ENCODE data around the gene OR4K13.

OR4K13 gene, protein sequence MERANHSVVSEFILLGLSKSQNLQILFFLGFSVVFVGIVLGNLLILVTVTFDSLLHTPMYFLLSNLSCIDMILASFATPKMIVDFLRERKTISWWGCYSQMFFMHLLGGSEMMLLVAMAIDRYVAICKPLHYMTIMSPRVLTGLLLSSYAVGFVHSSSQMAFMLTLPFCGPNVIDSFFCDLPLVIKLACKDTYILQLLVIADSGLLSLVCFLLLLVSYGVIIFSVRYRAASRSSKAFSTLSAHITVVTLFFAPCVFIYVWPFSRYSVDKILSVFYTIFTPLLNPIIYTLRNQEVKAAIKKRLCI

DNA sequence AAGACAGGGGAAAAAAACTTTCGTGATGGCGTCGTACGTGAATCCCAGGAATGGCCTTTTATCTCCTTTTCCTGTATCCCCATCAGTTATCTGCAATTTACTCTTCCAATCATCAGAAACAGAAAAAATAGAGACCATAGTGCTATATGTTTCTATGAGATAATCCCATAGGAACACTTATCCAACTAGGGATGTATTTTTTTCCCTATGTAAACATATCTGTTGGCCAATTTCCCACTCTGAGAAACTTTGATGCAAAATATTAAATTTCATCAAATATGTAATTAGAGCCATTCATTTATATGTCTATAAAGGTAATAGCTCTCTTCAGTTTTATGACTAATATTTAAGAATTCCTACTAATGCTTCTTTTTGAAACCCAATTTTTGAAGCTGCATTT, at the start of gene OR4K13:
OR4K13 (minus strand) TSS at position 101 of the 400 bp plus-strand sequence. CDS start 1,280 bp downstream, outside the sequence.
- in situ Hi-C loops (cut with MboI; ENCODE audit: low sequenced_read_pairs), result no loop called here

DNA sequence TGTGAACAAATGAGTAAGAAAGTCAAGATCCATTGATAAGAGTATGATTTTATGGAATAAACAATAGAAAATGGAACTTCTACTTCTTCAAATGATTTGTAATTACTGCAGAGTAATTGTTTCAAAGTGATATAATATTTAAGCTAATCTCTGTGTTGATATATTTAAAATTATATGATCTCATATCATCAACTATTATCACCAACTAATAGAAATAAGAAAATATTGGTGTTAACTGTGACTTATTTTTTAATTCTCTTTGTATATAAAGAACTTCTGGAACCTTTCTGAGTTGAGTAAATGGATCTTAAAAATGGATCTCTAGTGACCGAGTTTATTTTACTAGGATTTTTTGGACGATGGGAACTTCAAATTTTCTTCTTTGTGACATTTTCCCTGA, 23.9 kb upstream of the OR4K13 start, which contains the start of gene OR4L1:
OR4L1 (plus strand) TSS at position 301 of the 400 bp plus-strand sequence; CDS start at position 301, 0 bp downstream.
- in situ Hi-C loops (cut with MboI; ENCODE audit: low sequenced_read_pairs), result no loop called here

DNA sequence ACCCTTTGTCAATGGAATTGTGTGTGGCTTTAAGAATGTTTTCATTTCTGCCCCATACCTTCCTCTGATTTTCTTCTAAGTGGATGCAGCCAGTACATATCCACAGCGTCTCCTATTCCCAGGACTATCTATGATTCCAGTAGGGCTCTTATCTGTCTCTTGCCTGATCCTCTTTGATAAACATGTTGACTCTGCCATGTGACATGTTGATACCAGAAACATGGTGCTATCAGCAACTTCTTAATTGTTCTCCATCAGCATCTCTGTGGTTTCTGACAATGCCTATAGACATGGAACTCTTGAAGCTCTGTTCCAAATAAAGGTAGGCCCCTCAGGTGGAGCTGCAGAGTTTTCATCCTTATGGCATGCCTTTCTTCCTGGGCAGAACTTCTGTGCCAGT, 12.4 kb upstream of the OR4K13 start:
- in situ Hi-C loops (cut with MboI; ENCODE audit: low sequenced_read_pairs), result no loop called here

DNA sequence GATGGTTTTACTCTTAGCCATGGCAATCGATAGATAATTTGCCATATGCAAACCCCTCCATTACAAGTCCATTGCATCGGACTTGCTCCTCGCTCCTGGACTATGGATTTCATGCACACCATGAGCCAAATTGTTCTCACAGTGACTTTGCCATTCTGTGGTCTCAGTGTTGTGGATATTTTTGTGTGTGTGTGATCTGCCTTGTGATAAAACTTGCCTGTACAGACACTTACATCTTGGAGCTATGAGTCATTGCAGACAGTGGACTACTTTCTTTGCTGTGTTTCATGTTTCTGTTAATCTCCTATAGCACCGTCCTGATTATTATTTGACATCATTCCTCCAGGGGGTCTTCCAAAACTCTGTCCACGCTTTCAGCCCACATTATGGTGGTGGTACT, 8.4 kb upstream of the OR4K13 start:
- in situ Hi-C loops (cut with MboI; ENCODE audit: low sequenced_read_pairs), result no loop called here

DNA sequence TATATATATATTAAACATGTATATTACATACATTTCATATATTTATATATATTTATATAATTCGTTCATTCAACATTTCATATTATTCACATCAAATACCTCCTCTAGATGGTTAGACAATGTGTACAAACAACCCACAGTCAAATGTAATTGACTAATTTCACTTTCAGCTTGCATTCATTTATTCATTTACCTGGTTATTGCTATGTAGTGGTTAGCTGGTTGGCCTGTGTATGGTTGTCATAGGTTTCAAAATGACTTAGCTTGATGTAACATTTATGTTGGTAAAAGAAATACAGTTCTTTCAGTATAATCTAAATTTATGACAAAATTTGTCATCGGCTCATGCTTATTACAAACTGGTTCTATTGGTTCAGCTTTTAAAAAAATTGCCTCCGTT, 389 bp downstream of the OR4K13 start:
- in situ Hi-C loops (cut with MboI; ENCODE audit: low sequenced_read_pairs), result no loop called here

DNA sequence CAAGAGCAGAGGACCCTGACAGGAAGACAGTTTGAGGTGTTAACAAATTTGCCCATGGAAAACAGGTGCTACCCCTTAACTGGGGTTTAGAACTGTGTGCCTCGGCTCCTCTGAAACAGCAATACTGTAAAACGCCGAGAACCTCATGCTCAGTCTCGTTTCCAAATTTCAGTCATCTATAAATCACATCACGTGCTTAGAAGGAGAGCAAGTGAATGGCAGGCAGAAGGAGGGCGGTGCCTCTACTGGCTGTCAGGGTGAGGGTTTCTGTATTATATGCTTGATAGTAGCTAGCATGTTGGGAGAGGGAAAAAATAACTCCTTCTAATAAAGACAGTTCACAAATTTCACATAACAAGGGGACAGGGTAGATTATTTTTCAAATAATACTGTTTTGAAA, 4.8 kb downstream of the OR4K13 start:
- in situ Hi-C loops (cut with MboI; ENCODE audit: low sequenced_read_pairs), result no loop called here

DNA sequence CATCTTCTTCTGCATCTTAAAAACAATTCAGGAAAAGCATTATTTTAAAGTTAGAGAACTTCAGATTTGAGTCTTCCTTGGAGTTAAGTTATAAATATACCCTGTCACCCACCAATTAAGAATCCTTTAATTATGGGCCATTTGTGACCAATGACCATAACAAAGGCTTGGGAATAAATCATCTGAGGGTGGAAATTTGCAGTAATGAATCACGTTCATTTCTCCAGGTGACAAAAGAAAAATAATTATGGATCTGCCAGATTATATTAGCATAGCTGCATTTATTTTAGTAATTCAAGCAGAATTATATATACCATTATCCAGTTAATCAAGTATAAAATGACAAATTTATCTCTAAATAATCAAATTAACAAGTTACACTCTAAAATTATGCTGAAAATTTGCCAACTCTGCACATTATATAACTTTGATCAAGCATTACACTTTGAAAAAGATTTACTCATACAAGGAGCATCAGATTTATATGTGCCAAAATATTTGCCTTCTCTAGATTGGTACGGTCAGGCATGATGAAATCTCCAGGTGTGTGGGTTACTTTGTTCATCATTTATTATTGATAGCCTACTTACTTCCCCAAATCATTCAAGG, 16.5 kb downstream of the OR4K13 start, which contains the start of gene OR4K14:
OR4K14 (minus strand) TSS at position 51 of the 609 bp plus-strand sequence. CDS start 4,114 bp downstream, outside the sequence.
- in situ Hi-C loops (cut with MboI; ENCODE audit: low sequenced_read_pairs), result no loop called here

DNA sequence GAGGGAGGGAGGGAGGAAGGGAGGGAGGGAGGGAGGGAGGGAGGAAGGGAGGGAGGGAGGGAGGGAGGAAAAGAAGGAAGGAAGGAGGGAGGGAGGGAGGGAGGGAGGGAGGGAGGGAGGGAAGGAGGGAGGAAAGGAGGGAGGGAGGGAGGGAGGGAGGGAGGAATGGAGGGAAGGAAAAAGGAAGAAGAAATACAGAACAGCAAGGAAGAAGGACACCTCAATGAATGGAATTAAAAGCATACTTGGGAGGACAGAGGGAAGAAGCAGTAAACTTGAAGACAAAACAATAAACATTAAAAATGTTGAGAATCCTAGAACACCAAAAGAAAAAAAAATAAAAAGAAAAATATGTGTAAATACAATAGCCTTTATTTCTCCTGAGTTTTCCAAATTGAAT, 27.7 kb downstream of the OR4K13 start:
- in situ Hi-C loops (cut with MboI; ENCODE audit: low sequenced_read_pairs), result no loop called here

DNA sequence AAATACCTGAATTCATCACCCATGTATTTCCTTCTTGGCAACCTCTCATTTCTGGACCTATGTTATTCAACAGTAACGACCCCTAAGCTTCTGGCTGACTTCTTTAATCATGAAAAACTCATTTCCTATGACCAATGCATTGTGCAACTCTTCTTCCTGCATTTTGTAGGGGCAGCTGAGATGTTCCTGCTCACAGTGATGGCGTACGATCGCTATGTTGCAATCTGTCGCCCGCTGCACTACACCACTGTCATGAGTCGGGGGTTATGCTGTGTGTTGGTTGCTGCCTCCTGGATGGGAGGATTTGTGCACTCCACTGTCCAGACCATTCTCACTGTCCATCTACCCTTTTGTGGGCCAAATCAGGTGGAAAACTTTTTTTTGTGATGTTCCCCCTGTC, 33.5 kb downstream of the OR4K13 start:
- in situ Hi-C loops (cut with MboI; ENCODE audit: low sequenced_read_pairs), result no loop called here

DNA sequence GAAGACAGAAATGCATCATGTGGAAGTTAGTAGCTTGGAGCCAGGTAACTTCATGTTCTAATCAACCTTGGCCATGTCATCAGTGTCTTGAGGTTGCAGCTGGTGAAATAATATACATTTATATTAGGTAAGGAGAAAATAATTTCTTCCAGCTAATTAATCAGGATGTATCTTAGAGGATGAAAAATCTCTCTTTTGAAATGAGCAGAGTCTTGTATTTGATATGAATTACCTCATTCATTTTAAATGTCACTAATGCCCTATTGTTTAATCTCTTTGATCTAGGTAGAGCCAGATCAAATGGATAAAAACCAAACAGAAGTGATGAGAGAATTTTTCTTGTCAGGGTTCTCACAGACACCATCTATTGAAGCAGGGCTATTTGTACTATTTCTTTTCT, 34.0 kb downstream of the OR4K13 start, which contains the start of gene OR4Q2:
OR4Q2 (plus strand) TSS at position 301 of the 400 bp plus-strand sequence.
- in situ Hi-C loops (cut with MboI; ENCODE audit: low sequenced_read_pairs), result no loop called here

DNA sequence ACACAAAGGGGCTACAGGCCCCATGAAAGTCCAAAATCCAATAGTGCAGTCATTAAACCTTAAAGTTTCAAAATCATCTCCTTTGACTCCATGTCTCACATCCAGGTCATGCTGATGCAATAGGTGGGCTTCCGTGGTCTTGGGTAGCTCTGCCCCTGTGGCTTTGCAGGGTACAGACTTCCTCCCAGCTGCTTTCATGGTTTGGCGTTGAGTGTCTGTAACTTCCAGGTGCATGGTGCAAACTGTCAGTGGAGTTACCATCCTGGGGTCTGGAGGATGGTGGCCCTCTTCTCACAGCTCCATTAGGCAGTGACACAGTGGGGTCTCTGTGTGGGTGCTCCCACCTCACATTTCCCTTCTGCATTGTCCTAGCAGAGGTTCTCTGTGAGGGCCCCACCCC, 42.4 kb downstream of the OR4K13 start:
- in situ Hi-C loops (cut with MboI; ENCODE audit: low sequenced_read_pairs), result no loop called here

All from HL-60/S4 treated with phorbol 12-myristate 13-acetate at 8.2 ng/mL for 4 days and 3 days (cell line).